Hematopoietic multipotent progenitor cell treated with erythropoietin and hydrocortisone succinate and interleukin-3 and kit ligand, for 6 days (in vitro differentiated cells): ENCODE measurements around the gene SPSB3.
"Not testable (repeated sequence)": the region's sequence is repeated elsewhere in the genome, so short reads cannot be mapped to it uniquely, and the experiment has no call there.

Experiments
- DNase-seq: peaks from one replicate; pipeline ENCODE4 v3.0.0-alpha.2; 2015

The SPSB3 gene

DNA sequence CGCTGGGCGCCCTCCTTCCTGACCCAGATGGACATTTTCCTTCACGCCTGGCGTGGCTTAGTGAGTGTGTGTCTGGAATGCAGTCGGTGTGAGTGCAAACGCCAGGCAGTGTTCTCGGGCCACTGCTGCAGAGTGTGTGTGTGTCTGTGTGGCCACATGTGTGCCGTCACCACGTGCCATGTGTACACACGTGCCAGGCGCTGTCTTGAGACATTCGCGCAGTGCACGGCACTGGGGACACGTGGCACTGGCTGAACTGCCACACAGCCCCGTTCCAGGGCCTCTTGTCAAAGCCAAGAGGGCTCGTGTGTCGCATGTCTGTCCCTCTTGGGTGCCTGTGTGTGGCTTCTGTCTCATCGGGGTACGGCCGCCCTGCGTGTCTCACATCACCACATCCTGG lies 47.6 kb downstream of the SPSB3 start:
- no peak for DNase-seq

DNA sequence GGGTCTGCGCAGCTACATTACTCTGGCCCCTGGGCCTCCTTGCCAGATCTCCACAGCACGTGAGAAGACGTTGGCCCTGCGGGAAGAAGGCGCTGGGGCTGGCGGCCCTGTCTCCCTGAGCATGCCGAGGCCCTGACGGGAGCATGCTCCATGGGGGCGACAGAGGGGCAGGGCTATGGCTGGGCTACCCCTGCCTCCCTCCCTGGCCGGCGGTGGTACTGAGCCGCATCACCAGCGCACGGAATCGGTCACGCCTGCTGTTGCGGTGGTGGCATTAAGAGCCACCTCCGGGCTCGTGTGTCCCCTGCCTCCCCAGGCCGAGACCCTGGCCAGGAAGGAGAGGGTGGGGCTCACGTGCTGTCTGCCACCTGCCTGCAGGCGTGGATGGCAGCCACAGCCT lies 48.2 kb downstream of the SPSB3 start:
- DNase-seq: no peak

DNA sequence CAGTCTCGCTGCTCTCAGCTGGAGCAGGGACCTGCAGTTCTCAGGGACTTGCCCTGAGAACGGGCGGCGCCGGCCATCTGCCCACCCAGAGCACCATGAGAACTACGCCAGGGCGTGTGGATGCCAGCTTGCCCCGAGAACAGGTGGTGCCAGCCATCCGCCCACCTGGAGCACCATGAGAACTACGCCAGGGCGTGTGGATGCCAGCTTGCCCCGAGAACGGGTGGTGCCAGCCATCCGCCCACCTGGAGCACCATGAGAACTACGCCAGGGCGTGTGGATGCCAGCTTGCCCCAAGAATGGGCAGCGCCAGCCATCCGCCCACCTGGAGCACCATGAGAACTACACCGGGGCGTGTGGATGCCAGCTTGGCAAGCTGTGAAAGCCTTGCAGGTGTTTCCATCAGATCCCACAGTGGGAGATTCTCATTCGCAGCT lies 49.8 kb downstream of the SPSB3 start:
- DNase-seq: not testable (repeated sequence)

DNA sequence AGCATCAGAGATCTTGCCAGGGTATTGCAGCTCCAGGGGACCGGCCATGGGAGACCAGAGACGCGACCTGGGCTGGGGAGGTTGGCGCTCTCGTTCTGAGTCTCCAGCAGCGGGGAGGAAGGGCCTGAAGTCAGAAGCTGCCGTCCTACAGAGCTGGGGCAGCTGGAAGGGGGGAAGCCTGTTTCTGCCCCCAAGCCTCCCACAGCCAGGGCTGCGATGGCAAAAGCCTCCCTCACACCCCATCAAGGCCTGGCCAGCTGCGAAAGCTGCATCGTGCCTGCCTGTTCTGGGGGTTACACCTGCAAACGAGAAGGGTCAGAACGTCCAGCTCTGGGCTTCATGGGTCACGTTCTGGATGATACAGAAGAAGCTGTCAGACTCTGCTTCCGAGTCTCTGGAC lies 50.3 kb downstream of the SPSB3 start:
- DNase-seq: no peak

DNA sequence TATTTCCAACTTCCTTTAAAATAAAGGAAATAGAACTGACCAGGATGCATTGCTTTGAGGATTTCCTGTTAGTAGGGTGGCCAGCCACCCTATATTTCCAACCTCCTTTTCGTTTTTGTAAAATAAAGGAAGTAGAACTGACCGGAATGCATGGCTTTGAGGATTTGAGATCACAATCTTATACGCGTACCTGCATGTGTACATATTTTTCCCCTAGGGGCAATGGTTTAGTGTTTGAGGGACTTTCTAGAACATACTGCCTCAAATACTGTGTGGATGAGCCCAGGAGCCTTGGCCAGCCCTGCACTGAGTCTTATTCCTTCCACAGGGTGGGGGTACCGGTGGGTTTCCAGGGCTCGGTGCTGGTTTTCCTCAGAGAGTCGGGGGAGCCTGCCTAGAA lies 50.8 kb downstream of the SPSB3 start:
- no peak for DNase-seq

DNA sequence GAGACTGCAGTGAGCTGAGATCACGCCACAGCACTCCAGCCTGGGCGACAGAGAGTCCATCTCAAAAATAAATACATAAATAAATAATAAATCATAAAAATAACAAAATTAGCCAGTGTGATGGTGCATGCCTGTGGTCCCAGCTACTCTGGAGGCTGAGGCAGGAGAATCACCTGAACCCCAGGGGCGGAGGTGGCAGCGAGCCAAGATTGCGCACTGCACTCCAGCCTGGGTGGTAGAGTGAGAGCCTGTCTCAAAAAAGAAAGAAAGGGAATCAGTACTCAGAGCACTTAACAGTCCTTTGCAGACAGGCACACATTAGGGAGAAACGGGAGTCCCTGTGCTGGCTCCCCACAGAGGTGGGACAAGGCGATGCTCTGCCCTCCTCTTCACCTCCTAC lies 51.3 kb downstream of the SPSB3 start:
- DNase-seq: no peak

DNA sequence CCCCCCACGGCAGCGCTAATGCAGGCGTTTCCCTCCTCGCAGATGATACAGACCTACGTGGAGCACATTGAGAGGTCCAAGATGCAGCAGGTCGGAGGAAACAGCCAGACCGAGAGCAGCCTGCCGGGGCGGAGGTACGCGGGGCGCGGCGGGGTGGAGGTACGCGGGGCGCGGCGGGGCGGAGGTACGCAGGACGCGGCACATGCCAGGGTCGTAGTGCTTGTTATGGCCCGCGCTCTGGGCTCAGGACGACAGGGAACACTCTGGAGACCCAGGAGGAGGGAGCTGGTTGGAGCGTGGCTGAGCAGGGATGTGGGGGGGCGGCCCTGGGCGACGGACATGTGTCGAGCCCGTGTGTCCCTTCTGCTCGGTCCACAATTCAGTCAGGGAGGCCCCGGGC lies 52.9 kb downstream of the SPSB3 start:
- DNase-seq: no peak

DNA sequence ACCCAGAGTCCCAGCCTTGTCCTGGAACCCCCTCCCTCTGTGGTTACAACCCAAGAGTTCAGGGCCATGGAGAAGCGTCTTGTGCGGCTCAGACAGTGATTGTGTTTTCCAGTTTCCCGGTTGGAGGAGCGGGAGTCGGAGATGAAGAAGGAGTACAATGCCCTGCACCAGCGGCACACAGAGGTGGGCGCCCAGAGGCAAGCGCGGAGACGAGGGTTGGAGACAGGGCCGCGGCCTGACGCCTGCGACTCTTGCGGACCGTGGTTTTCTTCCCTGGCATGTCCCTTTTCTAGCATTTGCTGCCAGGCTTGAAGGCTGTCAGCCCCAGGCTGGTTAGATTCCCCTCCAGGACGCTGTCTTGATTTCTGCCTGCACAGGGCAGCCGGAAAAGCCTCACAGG lies 53.3 kb downstream of the SPSB3 start:
- no peak for DNase-seq

DNA sequence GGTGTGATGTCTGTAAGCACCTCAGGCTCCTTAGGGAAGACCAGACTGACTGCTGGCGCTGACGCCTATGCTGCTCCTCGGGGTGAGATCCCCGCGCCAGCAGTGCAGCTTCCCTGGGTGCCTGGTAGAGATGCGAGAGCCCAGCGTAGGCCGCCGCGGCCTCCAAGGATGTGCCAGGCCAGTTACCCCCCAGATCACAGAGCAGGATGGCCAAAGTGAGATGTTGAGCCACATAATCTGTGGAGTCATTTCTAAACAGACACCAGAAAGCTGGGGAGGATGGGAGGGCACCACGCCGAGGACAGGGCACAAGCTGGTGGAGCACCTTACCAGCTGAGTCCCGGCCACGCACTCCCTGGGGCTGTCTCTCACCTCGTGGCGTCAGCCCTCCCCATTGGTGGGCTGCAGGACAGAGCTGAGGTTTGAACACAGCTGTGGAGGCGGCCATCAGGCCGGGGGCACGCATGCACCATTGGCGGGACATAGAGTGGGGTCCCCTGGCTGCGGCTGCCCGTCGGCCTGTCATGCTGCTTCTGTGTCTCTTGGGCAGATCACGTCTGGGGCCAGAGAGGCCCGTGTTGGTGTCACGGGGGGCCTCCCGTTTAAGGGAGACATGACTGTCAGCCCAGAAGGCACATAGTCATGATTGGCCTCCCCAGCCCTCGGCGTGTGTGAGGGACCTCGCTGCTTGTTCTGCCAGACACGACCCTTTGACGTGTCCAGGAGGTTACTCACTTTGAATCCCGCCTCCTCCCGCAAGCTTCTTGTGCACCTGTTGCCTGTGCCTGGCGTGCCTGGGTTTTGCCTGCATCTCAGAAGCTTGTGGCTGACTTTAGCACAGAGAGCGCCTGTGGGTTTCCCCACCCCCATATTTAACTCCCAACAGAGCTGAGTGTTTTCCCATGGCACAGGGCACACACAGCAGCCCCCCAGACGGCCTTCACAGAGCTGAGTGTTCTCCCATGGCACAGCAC lies 54.4 kb downstream of the SPSB3 start:
- no peak for DNase-seq
